GM12872 (cell line): ENCODE measurements around the gene TBCD.

Source experiments
- TF ChIP-seq, protein P1 (sequence below): IDR thresholded peaks from 3 replicates; pipeline ENCODE4 v1.5.1; 2011; ENCODE audit warnings: low read depth, mild to moderate bottlenecking, low read length, moderate library complexity; ENCODE audit not compliant: insufficient read depth

TBCD gene

DNA sequence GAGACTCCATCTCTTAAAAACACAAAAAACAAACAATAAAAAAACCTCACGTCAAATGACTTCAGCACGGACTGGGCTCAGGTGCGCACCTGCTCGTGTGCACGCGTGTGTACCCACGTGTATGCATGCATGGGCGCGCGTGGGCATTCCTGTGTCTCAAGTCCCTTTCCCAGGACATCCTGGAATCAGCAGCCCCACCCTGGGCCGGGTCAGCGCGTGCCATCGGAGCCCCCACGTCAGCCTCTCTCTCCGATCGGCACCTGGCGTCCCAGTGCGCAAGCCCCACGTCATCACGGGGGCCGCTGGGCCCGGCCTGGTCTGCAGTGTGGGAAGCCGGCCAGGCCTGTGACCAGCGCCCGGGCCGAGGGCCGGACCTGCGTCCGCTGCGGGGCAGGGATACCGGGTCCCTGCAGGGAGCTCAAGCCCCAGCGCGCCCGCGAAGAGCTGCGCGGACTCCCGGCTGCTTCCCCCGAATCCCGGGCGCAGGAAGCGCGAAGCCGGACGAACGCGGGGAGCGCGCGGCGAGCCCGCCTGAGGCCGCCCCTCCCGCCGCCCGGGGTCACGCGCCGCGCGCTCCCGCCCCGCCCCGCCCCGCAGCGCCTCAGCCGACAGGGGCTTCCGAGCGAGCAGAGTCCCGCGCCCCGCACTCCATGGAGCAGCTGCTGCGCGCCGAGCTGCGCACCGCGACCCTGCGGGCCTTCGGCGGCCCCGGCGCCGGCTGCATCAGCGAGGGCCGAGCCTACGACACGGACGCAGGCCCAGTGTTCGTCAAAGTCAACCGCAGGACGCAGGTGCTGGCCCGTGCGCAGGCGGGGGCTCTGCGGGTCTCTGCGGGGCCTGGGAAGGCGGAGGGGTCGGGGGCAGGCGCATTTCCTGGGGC, 16.6 kb upstream of the TBCD start, which contains the start of gene FN3K:
TSS of gene FN3K (plus strand) at position 629 of the 880 bp plus-strand sequence. CDS start at position 651, 22 bp downstream.
- TF ChIP-seq, protein P1, sequence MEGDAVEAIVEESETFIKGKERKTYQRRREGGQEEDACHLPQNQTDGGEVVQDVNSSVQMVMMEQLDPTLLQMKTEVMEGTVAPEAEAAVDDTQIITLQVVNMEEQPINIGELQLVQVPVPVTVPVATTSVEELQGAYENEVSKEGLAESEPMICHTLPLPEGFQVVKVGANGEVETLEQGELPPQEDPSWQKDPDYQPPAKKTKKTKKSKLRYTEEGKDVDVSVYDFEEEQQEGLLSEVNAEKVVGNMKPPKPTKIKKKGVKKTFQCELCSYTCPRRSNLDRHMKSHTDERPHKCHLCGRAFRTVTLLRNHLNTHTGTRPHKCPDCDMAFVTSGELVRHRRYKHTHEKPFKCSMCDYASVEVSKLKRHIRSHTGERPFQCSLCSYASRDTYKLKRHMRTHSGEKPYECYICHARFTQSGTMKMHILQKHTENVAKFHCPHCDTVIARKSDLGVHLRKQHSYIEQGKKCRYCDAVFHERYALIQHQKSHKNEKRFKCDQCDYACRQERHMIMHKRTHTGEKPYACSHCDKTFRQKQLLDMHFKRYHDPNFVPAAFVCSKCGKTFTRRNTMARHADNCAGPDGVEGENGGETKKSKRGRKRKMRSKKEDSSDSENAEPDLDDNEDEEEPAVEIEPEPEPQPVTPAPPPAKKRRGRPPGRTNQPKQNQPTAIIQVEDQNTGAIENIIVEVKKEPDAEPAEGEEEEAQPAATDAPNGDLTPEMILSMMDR: no peak

DNA sequence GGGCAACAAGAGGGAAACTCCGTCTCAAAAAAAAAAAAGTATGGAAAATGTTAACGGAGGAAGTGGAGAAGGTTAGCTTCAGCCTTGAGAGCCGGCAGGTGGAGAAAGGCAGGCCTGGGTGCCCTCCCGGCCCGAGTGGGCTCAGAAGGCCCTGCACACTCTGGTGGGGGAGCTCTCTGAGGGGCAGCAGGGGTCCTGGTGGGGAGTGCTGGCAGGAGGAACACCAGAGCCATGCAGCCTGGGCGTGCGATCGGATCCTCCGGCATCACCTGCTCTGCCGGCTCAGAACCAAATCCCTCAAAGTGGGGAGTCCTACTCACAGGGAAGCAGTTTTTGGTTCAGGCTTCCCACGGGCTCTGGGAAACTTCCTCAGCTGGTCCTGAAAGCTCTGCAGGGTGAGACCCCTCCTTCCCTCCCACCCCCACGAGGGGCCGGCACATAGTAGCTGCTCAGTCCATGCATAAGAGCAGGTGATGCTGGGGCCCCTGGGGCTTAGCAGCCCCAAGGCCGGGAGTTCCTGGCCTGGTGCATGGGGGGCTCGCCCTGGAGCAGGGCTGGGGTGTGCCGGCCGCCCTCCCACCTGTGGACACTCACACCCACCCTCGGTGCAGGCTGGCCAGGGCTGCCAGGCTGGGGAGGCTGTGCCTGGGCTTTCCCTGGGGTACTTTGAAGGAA, 15.2 kb upstream of the TBCD start:
- TF ChIP-seq, protein P1: no peak

DNA sequence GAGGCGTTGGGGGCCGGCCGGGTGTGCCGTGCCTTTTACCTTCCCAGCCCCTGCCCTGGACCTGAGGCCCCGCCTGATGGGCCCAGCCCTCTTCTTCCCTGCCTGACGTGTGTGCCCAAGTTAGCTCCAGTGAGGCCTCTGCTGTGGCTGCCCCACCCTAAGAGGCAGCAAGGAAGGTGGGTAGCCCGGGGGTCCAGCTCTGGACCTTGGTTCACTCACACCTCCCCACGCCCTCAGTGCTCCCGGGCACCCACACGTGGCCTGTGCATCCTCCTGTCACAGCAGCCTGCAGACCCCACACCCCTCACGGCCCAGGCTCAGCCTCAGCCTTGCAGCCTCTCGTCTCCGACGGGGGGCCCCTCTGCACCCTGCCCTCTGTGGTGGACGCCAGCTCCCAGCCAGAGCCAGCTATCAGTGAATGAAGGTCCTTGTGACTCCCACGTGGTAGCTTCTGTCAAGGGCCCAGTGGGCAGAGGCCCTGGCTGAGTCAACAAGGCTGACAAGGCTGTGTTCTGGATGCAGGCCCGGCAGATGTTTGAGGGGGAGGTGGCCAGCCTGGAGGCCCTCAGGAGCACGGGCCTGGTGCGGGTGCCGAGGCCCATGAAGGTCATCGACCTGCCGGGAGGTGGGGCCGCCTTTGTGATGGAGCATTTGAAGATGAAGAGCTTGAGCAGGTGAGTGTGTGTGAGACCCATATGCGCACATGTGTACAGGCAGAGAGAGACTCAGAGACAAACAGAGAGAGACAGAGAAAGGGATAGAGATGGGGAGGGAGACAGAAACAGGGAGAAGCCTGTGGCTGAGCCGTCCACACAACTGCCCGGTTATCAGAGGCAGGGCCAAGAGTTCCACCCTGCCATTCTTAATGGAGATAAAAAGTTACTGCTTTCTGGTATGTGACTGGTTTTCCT, 13.6 kb upstream of the TBCD start:
- TF ChIP-seq, protein P1: no peak

DNA sequence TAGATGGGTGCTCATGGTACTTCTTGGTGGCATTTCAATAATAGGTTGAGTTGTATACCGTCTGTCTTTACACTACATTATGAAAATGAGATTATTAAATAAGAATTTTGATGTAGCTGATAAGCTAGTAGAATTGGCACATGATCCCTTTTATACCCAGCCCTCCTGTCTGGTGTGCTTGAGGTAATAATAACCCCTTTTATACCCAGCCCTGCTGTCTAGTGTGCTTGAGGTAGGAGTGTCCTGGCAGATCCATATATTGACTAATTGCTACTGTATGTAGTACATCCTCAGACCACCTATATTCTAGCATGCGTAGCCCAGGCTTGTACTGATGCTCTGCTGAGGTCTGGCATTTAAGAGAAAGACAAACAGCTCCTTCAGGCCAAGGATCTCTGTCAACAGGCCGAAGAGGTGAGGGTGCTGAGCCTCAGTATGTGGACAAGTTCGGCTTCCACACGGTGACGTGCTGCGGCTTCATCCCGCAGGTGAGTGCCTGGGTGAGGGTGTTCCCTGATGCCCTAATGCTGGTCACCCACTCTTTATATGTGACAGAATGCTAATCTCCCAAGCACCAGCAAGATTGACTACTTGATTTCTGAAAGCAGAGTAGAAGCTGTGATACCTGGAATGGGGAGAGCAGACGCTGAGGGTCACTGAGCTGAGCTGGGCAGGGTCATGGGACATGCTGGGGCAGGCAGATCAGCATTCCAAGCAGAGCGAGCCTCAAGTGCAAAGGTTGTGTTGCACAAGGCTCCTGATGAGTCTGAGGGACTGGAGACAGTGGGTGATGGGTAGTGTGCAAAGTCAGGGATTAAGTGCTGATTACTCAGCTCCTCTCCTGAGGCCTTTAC, 10.7 kb upstream of the TBCD start:
- TF ChIP-seq, protein P1: no peak

DNA sequence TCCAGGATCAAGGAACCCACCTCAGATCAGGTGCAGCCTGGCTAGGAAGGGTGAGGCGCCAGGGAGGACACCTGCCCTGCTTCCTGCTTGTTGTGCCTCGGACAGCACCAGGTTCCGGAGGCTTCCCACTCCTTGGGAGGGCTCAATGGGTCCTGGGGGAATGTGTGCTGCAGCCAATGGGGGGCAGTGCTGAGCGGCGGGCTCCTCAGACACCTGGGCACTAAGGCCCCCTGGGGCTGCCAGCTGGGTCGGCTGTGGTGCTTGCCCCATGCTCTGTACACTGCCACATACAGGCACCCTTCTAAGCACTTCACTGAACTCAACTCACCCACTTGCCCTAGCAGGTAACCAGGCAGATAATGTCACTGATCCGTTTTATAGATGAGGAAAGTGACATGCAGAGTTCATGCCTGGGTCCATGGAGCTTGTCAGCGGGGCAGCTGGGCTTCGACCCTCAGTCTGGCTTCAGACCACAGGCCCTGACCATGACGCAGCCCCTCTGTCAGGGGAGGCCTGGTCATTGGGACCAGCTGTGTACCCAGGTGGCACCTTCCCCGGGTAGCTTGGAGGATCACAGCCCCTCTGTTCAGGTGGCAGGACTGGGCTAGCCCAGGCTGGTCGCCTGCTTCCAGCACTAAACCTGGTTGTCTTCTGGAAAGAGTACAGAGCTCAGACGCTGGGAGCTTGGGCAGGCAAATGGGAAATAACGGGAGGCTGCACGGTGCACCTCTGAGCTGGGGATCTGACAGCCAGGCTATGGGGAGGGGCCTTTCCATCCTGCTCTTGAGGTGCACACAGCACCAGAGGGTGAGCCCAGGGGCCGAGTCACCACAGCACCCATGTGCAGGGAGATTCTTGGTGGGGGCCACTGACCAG, 8.3 kb upstream of the TBCD start:
- TF ChIP-seq, protein P1: 0 out of 3 replicates have a peak, but pooled peaks have one; percentile 17

DNA sequence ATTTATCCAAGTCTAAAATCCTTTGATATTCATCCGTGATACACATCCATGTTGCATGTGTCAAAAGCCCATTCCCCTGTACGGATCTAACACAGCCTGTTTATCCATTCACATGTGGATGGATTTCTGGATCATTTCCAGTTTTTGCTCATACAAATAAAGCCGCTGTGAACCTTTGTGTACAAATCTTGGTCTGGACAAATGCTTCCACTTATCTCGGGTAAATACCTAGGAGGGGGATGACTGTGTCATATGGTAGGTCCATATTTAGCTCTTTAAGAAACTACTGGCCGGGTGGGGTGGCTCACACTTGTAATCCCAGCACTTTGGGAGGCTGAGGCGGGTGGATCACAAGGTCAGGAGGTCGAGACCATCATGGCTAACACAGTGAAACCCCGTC, 6.3 kb upstream of the TBCD start:
- TF ChIP-seq, protein P1: no peak
